T-helper 17 cell (primary cell): Measurements from ENCODE around the gene CTNS. TPM values are rescaled to one million over a fixed set of nuclear protein-coding genes. Genes with fewer than 3 reads are reported as not detected.

Source experiments
- ATAC-seq: fragments of 150-1000 bp; cut with Tn5 transposase; 2 replicates; pipeline ENCODE4 v1.10.0; 2021; ENCODE audit warnings: mild to moderate bottlenecking, moderate library complexity
- DNase-seq, 3 donors: peaks; one replicate each; pipeline versions ENCODE4 v3.0.0 to v3.0.0-alpha.2; 2020 to 2021
- H3K9me3 ChIP-seq: one replicate; pipeline ENCODE4 v1.7.0; 2013; ENCODE audit warnings: low read length, mild to moderate bottlenecking; ENCODE audit not compliant: control insufficient read depth, poor library complexity, severe bottlenecking
- H3K27ac Mint-ChIP-seq: one replicate; pipeline ENCODE4 v1.8.0; 2022; ENCODE audit warnings: mild to moderate bottlenecking, moderate library complexity, mixed read lengths
- H3K27me3 Mint-ChIP-seq: one replicate; pipeline ENCODE4 v1.8.0; 2022; ENCODE audit warnings: mixed read lengths
- H3K36me3 Mint-ChIP-seq: one replicate; pipeline ENCODE4 v1.8.0; 2022; ENCODE audit warnings: low read depth, mixed read lengths
- H3K4me1 Mint-ChIP-seq: one replicate; pipeline ENCODE4 v1.8.0; 2022; ENCODE audit warnings: mild to moderate bottlenecking, mixed read lengths
- H3K4me3 Mint-ChIP-seq: one replicate; pipeline ENCODE4 v1.8.0; 2022; ENCODE audit warnings: mild to moderate bottlenecking, moderate library complexity, mixed read lengths
- total RNA-seq, 4 donors: library from RNA in 2 of 4; stranded (reverse) in 2 of 4; gene quantifications; one replicate each; pipeline ENCODE4 v1.2.3 and lab custom pipeline; 2022 to 2026

The CTNS gene
- total RNA-seq, 2 donors from 2014 or later, result 6.9 to 7.4 TPM

- no peaks in the 10 kb centered on the region for H3K9me3 ChIP-seq
- Mint-ChIP-seq H3K27ac (peak overlapping the region; percentile 92), H3K27me3 (no peaks in the 10 kb centered on the region), H3K4me1 (peaks cover 25% of the 10 kb centered on the region), H3K4me3 (peak overlapping the region; percentile 95), H3K36me3 (no peaks in the 10 kb centered on the region)
- ATAC-seq (peak; percentile 20), DNase-seq (no peak)
Measured at GRCh38 chr17:3635474-3636153, 946 bp upstream of the CTNS start.

- Mint-ChIP-seq H3K4me3 (peak overlapping the region; percentile 95), H3K27ac (peak overlapping the region; percentile 92), H3K36me3 (no peaks in the 10 kb centered on the region), H3K4me1 (peaks cover 23% of the 10 kb centered on the region), H3K27me3 (no peaks in the 10 kb centered on the region)
- ATAC-seq (no peak), DNase-seq (no peak)
- no peaks in the 10 kb centered on the region for H3K9me3 ChIP-seq
Measured at GRCh38 chr17:3636908-3637373, 381 bp downstream of the CTNS start.

- ATAC-seq (no peak), DNase-seq (no peak)
- no peak overlapping the region for H3K4me3 Mint-ChIP-seq
- no peaks in the 10 kb centered on the region for H3K27me3 Mint-ChIP-seq
- no peaks in the 10 kb centered on the region for H3K36me3 Mint-ChIP-seq
- H3K4me1 Mint-ChIP-seq, result peaks cover 15% of the 10 kb centered on the region
- H3K27ac Mint-ChIP-seq, result no peak overlapping the region
- no peaks in the 10 kb centered on the region for H3K9me3 ChIP-seq
Measured at GRCh38 chr17:3639981-3640596, 3.5 kb downstream of the CTNS start.

- H3K9me3 ChIP-seq, result no peaks in the 10 kb centered on the region
- DNase-seq (no peak), ATAC-seq (no peak)
- Mint-ChIP-seq H3K4me1 (peaks cover 14% of the 10 kb centered on the region), H3K27me3 (no peaks in the 10 kb centered on the region), H3K27ac (no peak overlapping the region), H3K4me3 (no peak overlapping the region), H3K36me3 (no peaks in the 10 kb centered on the region)
Measured at GRCh38 chr17:3641014-3641413, 4.5 kb downstream of the CTNS start.

- no peak overlapping the region for H3K4me3 Mint-ChIP-seq
- H3K27ac Mint-ChIP-seq, result no peak overlapping the region
- ATAC-seq (no peak), DNase-seq (no peak)
- peaks cover 14% of the 10 kb centered on the region for H3K4me1 Mint-ChIP-seq
- H3K36me3 Mint-ChIP-seq, result no peaks in the 10 kb centered on the region
- no peaks in the 10 kb centered on the region for H3K27me3 Mint-ChIP-seq
- H3K9me3 ChIP-seq, result no peaks in the 10 kb centered on the region
Measured at GRCh38 chr17:3641717-3642486, 5.3 kb downstream of the CTNS start.

GRCh38 chr17:3643889-3644349 is 7.4 kb downstream of the CTNS start:
- no peaks in the 10 kb centered on the region for H3K9me3 ChIP-seq
- Mint-ChIP-seq H3K4me3 (no peak overlapping the region), H3K27ac (no peak overlapping the region), H3K4me1 (peaks cover 8% of the 10 kb centered on the region), H3K27me3 (no peaks in the 10 kb centered on the region), H3K36me3 (peaks cover 2% of the 10 kb centered on the region)
- ATAC-seq, result no peak
- DNase-seq, result no peak

- H3K27ac Mint-ChIP-seq, result no peak overlapping the region
Measured at GRCh38 chr17:3645310-3645709, 8.8 kb downstream of the CTNS start.

GRCh38 chr17:3647251-3647650 is 10.7 kb downstream of the CTNS start:
- Mint-ChIP-seq H3K27me3 (no peaks in the 10 kb centered on the region), H3K27ac (no peak overlapping the region), H3K4me3 (no peak overlapping the region), H3K4me1 (peaks cover 4% of the 10 kb centered on the region), H3K36me3 (peaks cover 2% of the 10 kb centered on the region)
- no peaks in the 10 kb centered on the region for H3K9me3 ChIP-seq
- ATAC-seq (no peak), DNase-seq (no peak)

More at GRCh38 chr17:3645310-3645709, 8.8 kb downstream of the CTNS start:
- ATAC-seq (no peak), DNase-seq (no peak)
- H3K36me3 Mint-ChIP-seq, result peaks cover 2% of the 10 kb centered on the region
- no peaks in the 10 kb centered on the region for H3K27me3 Mint-ChIP-seq
- no peaks in the 10 kb centered on the region for H3K9me3 ChIP-seq
- H3K4me3 Mint-ChIP-seq, result no peak overlapping the region
- H3K4me1 Mint-ChIP-seq, result peaks cover 4% of the 10 kb centered on the region

- ATAC-seq, result peak; percentile 61
- Mint-ChIP-seq H3K27ac (no peak overlapping the region), H3K4me3 (no peak overlapping the region), H3K27me3 (no peaks in the 10 kb centered on the region), H3K4me1 (peaks cover 4% of the 10 kb centered on the region), H3K36me3 (peaks cover 2% of the 10 kb centered on the region)
- no peaks in the 10 kb centered on the region for H3K9me3 ChIP-seq
- no peak for DNase-seq
Measured at GRCh38 chr17:3647769-3648555, 11.4 kb downstream of the CTNS start.

- Mint-ChIP-seq H3K36me3 (no peaks in the 10 kb centered on the region), H3K27me3 (no peaks in the 10 kb centered on the region), H3K4me3 (no peak overlapping the region), H3K27ac (no peak overlapping the region), H3K4me1 (peaks cover 3% of the 10 kb centered on the region)
- H3K9me3 ChIP-seq, result no peaks in the 10 kb centered on the region
- DNase-seq (no peak), ATAC-seq (no peak)
Measured at GRCh38 chr17:3655766-3656165, 19.2 kb downstream of the CTNS start.

GRCh38 chr17:3656353-3656752 is 19.8 kb downstream of the CTNS start:
- Mint-ChIP-seq H3K36me3 (no peaks in the 10 kb centered on the region), H3K4me1 (peaks cover 3% of the 10 kb centered on the region), H3K27me3 (no peaks in the 10 kb centered on the region), H3K27ac (no peak overlapping the region), H3K4me3 (no peak overlapping the region)
- no peak for ATAC-seq
- H3K9me3 ChIP-seq, result no peaks in the 10 kb centered on the region
- DNase-seq, result no peak

GRCh38 chr17:3656755-3657587 is 20.4 kb downstream of the CTNS start:
- DNase-seq, result no peak
- Mint-ChIP-seq H3K27ac (no peak overlapping the region), H3K4me1 (peaks cover 3% of the 10 kb centered on the region), H3K4me3 (no peak overlapping the region), H3K27me3 (no peaks in the 10 kb centered on the region), H3K36me3 (no peaks in the 10 kb centered on the region)
- no peak for ATAC-seq
- no peaks in the 10 kb centered on the region for H3K9me3 ChIP-seq
